ENCODE results near the gene PROCA1.

GRCh38 chr17:28716740-28717577 lies 5.3 kb upstream of the PROCA1 start:
- TF ChIP-seq, protein P1, sequence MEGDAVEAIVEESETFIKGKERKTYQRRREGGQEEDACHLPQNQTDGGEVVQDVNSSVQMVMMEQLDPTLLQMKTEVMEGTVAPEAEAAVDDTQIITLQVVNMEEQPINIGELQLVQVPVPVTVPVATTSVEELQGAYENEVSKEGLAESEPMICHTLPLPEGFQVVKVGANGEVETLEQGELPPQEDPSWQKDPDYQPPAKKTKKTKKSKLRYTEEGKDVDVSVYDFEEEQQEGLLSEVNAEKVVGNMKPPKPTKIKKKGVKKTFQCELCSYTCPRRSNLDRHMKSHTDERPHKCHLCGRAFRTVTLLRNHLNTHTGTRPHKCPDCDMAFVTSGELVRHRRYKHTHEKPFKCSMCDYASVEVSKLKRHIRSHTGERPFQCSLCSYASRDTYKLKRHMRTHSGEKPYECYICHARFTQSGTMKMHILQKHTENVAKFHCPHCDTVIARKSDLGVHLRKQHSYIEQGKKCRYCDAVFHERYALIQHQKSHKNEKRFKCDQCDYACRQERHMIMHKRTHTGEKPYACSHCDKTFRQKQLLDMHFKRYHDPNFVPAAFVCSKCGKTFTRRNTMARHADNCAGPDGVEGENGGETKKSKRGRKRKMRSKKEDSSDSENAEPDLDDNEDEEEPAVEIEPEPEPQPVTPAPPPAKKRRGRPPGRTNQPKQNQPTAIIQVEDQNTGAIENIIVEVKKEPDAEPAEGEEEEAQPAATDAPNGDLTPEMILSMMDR (IDR thresholded peaks at IDR 0.05; ENCODE audit: low read depth, low read length), result no peak
- TF ChIP-seq POLR2A (IDR thresholded peaks at IDR 0.05; ENCODE audit: extremely low read depth, insufficient read length), result no peak

Measured in NB4 (cell line).